ENCODE results near the gene CD44.
"Not testable (repeated sequence)": the region's sequence is repeated elsewhere in the genome, so short reads cannot be mapped to it uniquely, and the experiment has no call there.

The CD44 gene

GRCh38 chr11:35138943-35139721 lies at the start of gene CD44:
Gene CD44 (plus strand): TSS chr11:35139171. CDS start chr11:35139304, 133 bp downstream.
- peak; percentile 84 for DNase-seq

GRCh38 chr11:35089666-35090065 lies 49.3 kb upstream of the CD44 start:
- no peak for DNase-seq

- DNase-seq, result no peak
These were observed 48.8 kb upstream of the CD44 start for GRCh38 chr11:35090125-35090524.

- not testable (repeated sequence) for DNase-seq
These were observed 48.0 kb upstream of the CD44 start for GRCh38 chr11:35090991-35091390.

- no peak for DNase-seq
These were observed 42.2 kb upstream of the CD44 start for GRCh38 chr11:35096723-35097122.

GRCh38 chr11:35097814-35098455 lies 41.0 kb upstream of the CD44 start:
- DNase-seq, result no peak

- DNase-seq, result no peak
These were observed 40.1 kb upstream of the CD44 start for GRCh38 chr11:35098855-35099254.

GRCh38 chr11:35099278-35100012 lies 39.5 kb upstream of the CD44 start:
- DNase-seq, result no peak

- no peak for DNase-seq
These were observed 39.0 kb upstream of the CD44 start for GRCh38 chr11:35100013-35100383.

GRCh38 chr11:35101223-35101622 lies 37.7 kb upstream of the CD44 start:
- no peak for DNase-seq

GRCh38 chr11:35102267-35102666 lies 36.7 kb upstream of the CD44 start:
- no peak for DNase-seq

GRCh38 chr11:35103366-35104208 lies 35.4 kb upstream of the CD44 start:
- no peak for DNase-seq

GRCh38 chr11:35104655-35105054 lies 34.3 kb upstream of the CD44 start:
- no peak for DNase-seq

GRCh38 chr11:35105319-35106079 lies 33.5 kb upstream of the CD44 start:
- no peak for DNase-seq

- no peak for DNase-seq
These were observed 32.4 kb upstream of the CD44 start for GRCh38 chr11:35106595-35106994.

- DNase-seq, result no peak
These were observed 31.1 kb upstream of the CD44 start for GRCh38 chr11:35107861-35108260.

- DNase-seq, result not testable (repeated sequence)
These were observed 30.6 kb upstream of the CD44 start for GRCh38 chr11:35108336-35108735.

GRCh38 chr11:35109041-35109440 lies 29.9 kb upstream of the CD44 start:
- no peak for DNase-seq

- DNase-seq, result no peak
These were observed 29.1 kb upstream of the CD44 start for GRCh38 chr11:35109827-35110226.

GRCh38 chr11:35111161-35112055 lies 27.6 kb upstream of the CD44 start:
- DNase-seq, result no peak
